ENCODE results near the gene RPS15.

Gene RPS15

GRCh38 chr19:1408300-1409203, 29.6 kb upstream of the RPS15 start:
- H3K4me1 ChIP-seq (ENCODE audit: control insufficient read depth in 1 of 2, insufficient read depth in 1 of 2, low read depth in 1 of 2, low read length in 1 of 2), result peaks cover 32% of the 10 kb centered on the region in 2 experiments
- peak overlapping the region; percentile 64 to 77 for H3K4me3 ChIP-seq (ENCODE audit: low read depth in 1 of 2, low read length in 1 of 2)
- TF ChIP-seq, protein P1, sequence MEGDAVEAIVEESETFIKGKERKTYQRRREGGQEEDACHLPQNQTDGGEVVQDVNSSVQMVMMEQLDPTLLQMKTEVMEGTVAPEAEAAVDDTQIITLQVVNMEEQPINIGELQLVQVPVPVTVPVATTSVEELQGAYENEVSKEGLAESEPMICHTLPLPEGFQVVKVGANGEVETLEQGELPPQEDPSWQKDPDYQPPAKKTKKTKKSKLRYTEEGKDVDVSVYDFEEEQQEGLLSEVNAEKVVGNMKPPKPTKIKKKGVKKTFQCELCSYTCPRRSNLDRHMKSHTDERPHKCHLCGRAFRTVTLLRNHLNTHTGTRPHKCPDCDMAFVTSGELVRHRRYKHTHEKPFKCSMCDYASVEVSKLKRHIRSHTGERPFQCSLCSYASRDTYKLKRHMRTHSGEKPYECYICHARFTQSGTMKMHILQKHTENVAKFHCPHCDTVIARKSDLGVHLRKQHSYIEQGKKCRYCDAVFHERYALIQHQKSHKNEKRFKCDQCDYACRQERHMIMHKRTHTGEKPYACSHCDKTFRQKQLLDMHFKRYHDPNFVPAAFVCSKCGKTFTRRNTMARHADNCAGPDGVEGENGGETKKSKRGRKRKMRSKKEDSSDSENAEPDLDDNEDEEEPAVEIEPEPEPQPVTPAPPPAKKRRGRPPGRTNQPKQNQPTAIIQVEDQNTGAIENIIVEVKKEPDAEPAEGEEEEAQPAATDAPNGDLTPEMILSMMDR (IDR thresholded peaks at IDR 0.05), result no peak

GRCh38 chr19:1409204-1410005, 28.8 kb upstream of the RPS15 start:
- no peaks in the 10 kb centered on the region for H3K27me3 ChIP-seq
- H3K36me3 ChIP-seq, result peaks cover 13% of the 10 kb centered on the region
- TF ChIP-seq, protein P1 (IDR thresholded peaks at IDR 0.05), result no peak
- peaks cover 30 to 32% of the 10 kb centered on the region in 2 experiments for H3K4me1 ChIP-seq (ENCODE audit: control insufficient read depth in 1 of 2, insufficient read depth in 1 of 2, low read depth in 1 of 2, low read length in 1 of 2)
- peak overlapping the region; percentile 82 for H3K27ac ChIP-seq
- no peaks in the 10 kb centered on the region for H3K9me3 ChIP-seq
- H3K4me3 ChIP-seq (ENCODE audit: low read depth in 1 of 2, low read length in 1 of 2), result peak overlapping the region in 1 of 2 experiments; percentile 77

More at GRCh38 chr19:1408300-1409203, 29.6 kb upstream of the RPS15 start:
- no peaks in the 10 kb centered on the region for H3K9me3 ChIP-seq
- H3K36me3 ChIP-seq, result peaks cover 11% of the 10 kb centered on the region
- peak overlapping the region; percentile 82 for H3K27ac ChIP-seq
- H3K27me3 ChIP-seq, result peaks cover 4% of the 10 kb centered on the region

- H3K4me3 ChIP-seq (ENCODE audit: low read depth in 1 of 2, low read length in 1 of 2), result no peak overlapping the region
- no peak overlapping the region for H3K27ac ChIP-seq
- TF ChIP-seq, protein P1 (IDR thresholded peaks at IDR 0.05), result no peak
- peaks cover 29 to 32% of the 10 kb centered on the region in 2 experiments for H3K4me1 ChIP-seq (ENCODE audit: control insufficient read depth in 1 of 2, insufficient read depth in 1 of 2, low read depth in 1 of 2, low read length in 1 of 2)
- no peaks in the 10 kb centered on the region for H3K27me3 ChIP-seq
- H3K9me3 ChIP-seq, result no peaks in the 10 kb centered on the region
- H3K36me3 ChIP-seq, result peaks cover 13% of the 10 kb centered on the region
These were observed 27.9 kb upstream of the RPS15 start for GRCh38 chr19:1410136-1410786.

DNA sequence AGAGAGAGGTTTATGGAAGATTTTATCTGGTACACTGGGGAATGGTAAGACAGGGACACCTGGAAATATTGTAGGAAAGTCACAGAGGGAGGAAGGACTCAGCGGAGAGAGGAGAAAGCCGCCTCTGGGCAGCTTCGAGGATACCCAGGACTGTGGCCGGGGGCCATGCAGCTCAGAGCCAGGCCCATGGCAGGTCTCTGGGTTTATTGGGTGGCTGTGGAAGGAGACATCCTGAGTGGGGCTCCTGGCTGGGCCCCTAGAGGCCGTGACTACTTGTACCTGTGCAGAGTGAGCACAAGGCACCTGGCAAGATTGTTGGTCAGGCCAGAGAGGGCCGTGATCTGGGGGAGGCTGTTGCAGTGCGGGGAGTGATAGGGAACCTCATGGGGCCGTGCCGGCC, 27.4 kb upstream of the RPS15 start:
- peaks cover 13% of the 10 kb centered on the region for H3K36me3 ChIP-seq
- H3K9me3 ChIP-seq, result no peaks in the 10 kb centered on the region
- no peak overlapping the region for H3K4me3 ChIP-seq (ENCODE audit: low read depth in 1 of 2, low read length in 1 of 2)
- H3K4me1 ChIP-seq (ENCODE audit: control insufficient read depth in 1 of 2, insufficient read depth in 1 of 2, low read depth in 1 of 2, low read length in 1 of 2), result peaks cover 34 to 37% of the 10 kb centered on the region in 2 experiments
- no peaks in the 10 kb centered on the region for H3K27me3 ChIP-seq
- TF ChIP-seq, protein P1 (IDR thresholded peaks at IDR 0.05), result no peak
- H3K27ac ChIP-seq, result no peak overlapping the region

Measured in neutrophil (primary cell).